H1 (cell line): Measurements from ENCODE around the gene AGFG2. TPM values are rescaled to one million over a fixed set of nuclear protein-coding genes. Genes with fewer than 3 reads are reported as not detected.
A peak's percentile ranks its signal among the peaks of the same experiment; 100 is the strongest.

ENCODE experiments used
- CTCF ChIA-PET: fragments of 300-600 bp; sonication (Branson Sonifier 250); formaldehyde crosslinking; loops from one replicate; lab custom pipeline; 2021; ENCODE audit not compliant: partially characterized antibody; lab: Charles Lee
- POLR2A ChIA-PET: fragments of 300-600 bp; sonication (Branson Sonifier 250); formaldehyde crosslinking; loops from one replicate; lab custom pipeline; 2021; ENCODE audit warnings: inconsistent platforms; ENCODE audit not compliant: partially characterized antibody; lab: Charles Lee
- DNase-seq, 2 experiments: peaks; one replicate each; pipeline versions ENCODE4 v3.0.0 to v3.0.0-alpha.2; 2010 to 2022; ENCODE audit warnings: low spot score in 2 of 2, low read depth in 1 of 2, mixed read lengths in 1 of 2
- FAIRE-seq: peaks from 2 replicates; lab custom pipeline; 2011; peaks lifted over from hg19 to GRCh38; lab: Jason Lieb, UNC
- H2AFZ ChIP-seq: 2 replicates; pipeline ENCODE4 v1.8.1; 2012; ENCODE audit warnings: low read length, inconsistent platforms
- H2AK5ac ChIP-seq: 2 replicates; pipeline ENCODE4 v1.6.1; 2013; ENCODE audit warnings: low read depth, low read length
- H2BK120ac ChIP-seq: replicated peaks from 2 replicates; pipeline ENCODE3; 2013; ENCODE audit warnings: low read depth, low read length, inconsistent platforms
- H2BK12ac ChIP-seq: 2 replicates; pipeline ENCODE4 v1.6.1; 2013; ENCODE audit warnings: low read depth, low read length
- H2BK15ac ChIP-seq: 2 replicates; pipeline ENCODE4 v1.6.1; 2013; ENCODE audit warnings: low read length
- H2BK20ac ChIP-seq: 2 replicates; pipeline ENCODE4 v1.6.1; 2013; ENCODE audit warnings: low read length
- H2BK5ac ChIP-seq: 2 replicates; pipeline ENCODE4 v1.6.1; 2013; ENCODE audit warnings: low read depth, low read length
- H3K14ac ChIP-seq: 2 replicates; pipeline ENCODE4 v1.6.1; 2013; ENCODE audit warnings: inconsistent platforms; ENCODE audit not compliant: insufficient read length
- H3K18ac ChIP-seq: 2 replicates; pipeline ENCODE4 v1.6.1; 2013; ENCODE audit warnings: low read length; ENCODE audit errors: extremely low read depth
- H3K23ac ChIP-seq: 2 replicates; pipeline ENCODE4 v1.6.1; 2013; ENCODE audit warnings: inconsistent platforms; ENCODE audit not compliant: insufficient read length
- H3K23me2 ChIP-seq: 2 replicates; pipeline ENCODE4 v1.6.1; 2013; ENCODE audit warnings: low read depth, low read length
- H3K27ac ChIP-seq: 2 replicates; pipeline ENCODE4 v1.6.1; 2011; ENCODE audit warnings: low read depth, low read length, inconsistent platforms
- H3K27me3 ChIP-seq, 4 experiments: replicated peaks in 1 of 4; 1 replicate in 1 of 4; 2 replicates in 3 of 4; pipeline versions ENCODE4 v1.6.1 to v1.8.1; 2011 to 2013; ENCODE audit warnings: low read length in 3 of 4, mild to moderate bottlenecking in 3 of 4, inconsistent platforms in 2 of 4, mixed read lengths in 2 of 4, moderate library complexity in 1 of 4; ENCODE audit not compliant: control insufficient read depth in 3 of 4, insufficient read depth in 3 of 4; ENCODE audit errors: extremely low read depth in 1 of 4
- H3K36me3 ChIP-seq, 4 experiments: 2 replicates each; pipeline versions ENCODE4 v1.6.1 to v1.8.1; 2011 to 2013; ENCODE audit warnings: mild to moderate bottlenecking in 4 of 4, low read length in 3 of 4, moderate library complexity in 2 of 4, control low read depth in 1 of 4, inconsistent platforms in 1 of 4; ENCODE audit not compliant: insufficient read depth in 4 of 4, control insufficient read depth in 2 of 4
- H3K4ac ChIP-seq: replicated peaks from 2 replicates; pipeline ENCODE3; 2013; ENCODE audit warnings: low read length, low read depth, mixed read lengths, inconsistent platforms; ENCODE audit not compliant: insufficient read length
- H3K4me1 ChIP-seq, 4 experiments: replicated peaks in 1 of 4; 1 replicate in 1 of 4; 2 replicates in 3 of 4; pipeline versions ENCODE4 v1.6.1 to v1.8.1; 2011 to 2013; ENCODE audit warnings: low read length in 3 of 4, inconsistent platforms in 2 of 4, mixed read lengths in 1 of 4; ENCODE audit not compliant: insufficient read depth in 4 of 4, control insufficient read depth in 3 of 4
- H3K4me2 ChIP-seq, 2 experiments: 2 replicates each; pipeline versions ENCODE4 v1.6.1 to v1.8.1; 2011 to 2013; ENCODE audit warnings: low read depth in 2 of 2, low read length in 2 of 2, control low read depth in 1 of 2, inconsistent platforms in 1 of 2, mild to moderate bottlenecking in 1 of 2; ENCODE audit not compliant: insufficient read depth in 1 of 2
- H3K4me3 ChIP-seq, 4 experiments: fragments of 200-600, 300-600 bp in 1 of 4; sonication (generic), shearing (Covaris generic), sonication (Bioruptor Twin) in 1 of 4; 2 replicates each; pipeline versions ENCODE4 v1.5.1 to v1.8.1; 2011 to 2016; ENCODE audit warnings: low read length in 4 of 4, low read depth in 3 of 4, control low read depth in 2 of 4, inconsistent platforms in 2 of 4, mild to moderate bottlenecking in 2 of 4, mixed read lengths in 1 of 4, moderate library complexity in 1 of 4; ENCODE audit not compliant: insufficient read depth in 2 of 4; ENCODE audit errors: extremely low read depth in 1 of 4
- H3K56ac ChIP-seq: replicated peaks from 2 replicates; pipeline ENCODE3; 2013; ENCODE audit warnings: low read depth, mild to moderate bottlenecking, mixed read lengths, low read length, inconsistent platforms; ENCODE audit not compliant: insufficient read length
- H3K79me1 ChIP-seq: 2 replicates; pipeline ENCODE4 v1.6.1; 2013; ENCODE audit warnings: low read depth, low read length, control low read depth
- H3K79me2 ChIP-seq, 2 experiments: 2 replicates each; pipeline versions ENCODE4 v1.6.1 to v1.8.1; 2012 to 2013; ENCODE audit warnings: low read length in 2 of 2, mild to moderate bottlenecking in 2 of 2, inconsistent platforms in 1 of 2; ENCODE audit not compliant: insufficient read depth in 2 of 2, control insufficient read depth in 1 of 2
- H3K9ac ChIP-seq, 4 experiments: replicated peaks in 1 of 4; 1 replicate in 1 of 4; 2 replicates in 3 of 4; pipeline versions ENCODE4 v1.6.1 to v1.8.1; 2011 to 2013; ENCODE audit warnings: low read depth in 3 of 4, low read length in 3 of 4, control low read depth in 2 of 4, mild to moderate bottlenecking in 2 of 4, moderate library complexity in 2 of 4, inconsistent platforms in 1 of 4; ENCODE audit errors: extremely low read depth in 1 of 4
- H3K9me3 ChIP-seq, 2 experiments: 2 replicates each; pipeline versions ENCODE4 v1.6.1 to v1.8.1; 2012 to 2013; ENCODE audit warnings: mild to moderate bottlenecking in 2 of 2, moderate library complexity in 2 of 2, control low read depth in 1 of 2, inconsistent platforms in 1 of 2, low read depth in 1 of 2, low read length in 1 of 2, mixed read lengths in 1 of 2; ENCODE audit not compliant: insufficient read depth in 2 of 2
- H4K20me1 ChIP-seq, 2 experiments: replicated peaks in 1 of 2; 2 replicates each; pipeline versions ENCODE3 to v1.8.1; 2011 to 2013; ENCODE audit warnings: inconsistent platforms in 2 of 2, low read length in 2 of 2, mild to moderate bottlenecking in 1 of 2; ENCODE audit not compliant: insufficient read depth in 2 of 2, control insufficient read depth in 1 of 2
- H4K5ac ChIP-seq: 2 replicates; pipeline ENCODE4 v1.6.1; 2013; ENCODE audit warnings: low read length, low read depth, mixed read lengths, inconsistent platforms; ENCODE audit not compliant: insufficient read length
- H4K8ac ChIP-seq: 2 replicates; pipeline ENCODE4 v1.8.0; 2013; ENCODE audit warnings: mild to moderate bottlenecking, moderate library complexity, low read length, inconsistent platforms; ENCODE audit not compliant: insufficient read depth; ENCODE audit errors: extremely low read depth
- H4K91ac ChIP-seq: replicated peaks from 2 replicates; pipeline ENCODE3; 2013; ENCODE audit warnings: low read length, mixed read lengths, inconsistent platforms; ENCODE audit not compliant: insufficient read length
- BCL11A ChIP-seq, 2 experiments: IDR thresholded peaks; one replicate each; pipeline ENCODE4 v1.6.1; 2011; ENCODE audit warnings: low read depth in 2 of 2, low read length in 2 of 2, mild to moderate bottlenecking in 2 of 2
- BRCA1 ChIP-seq: IDR thresholded peaks from 2 replicates; pipeline ENCODE4 v1.6.1; 2012; ENCODE audit warnings: low read depth, low read length, improper control_type of control experiment
- GTF2F1 ChIP-seq: IDR thresholded peaks from 2 replicates; pipeline ENCODE4 v1.6.1; 2012; ENCODE audit warnings: low read depth, low read length, improper control_type of control experiment, borderline replicate concordance
- HDAC6 ChIP-seq: IDR thresholded peaks from one replicate; pipeline ENCODE4 v1.7.1; 2012; ENCODE audit warnings: low read depth, mild to moderate bottlenecking, inconsistent platforms, low read length, moderate library complexity
- RAD21 ChIP-seq, 2 experiments: IDR thresholded peaks in 1 of 2; conservative IDR thresholded peaks in 1 of 2; 2 replicates each; pipeline ENCODE4 v1.6.1; 2011; ENCODE audit warnings: low read depth in 2 of 2, low read length in 2 of 2, improper control_type of control experiment in 1 of 2, inconsistent platforms in 1 of 2, mild to moderate bottlenecking in 1 of 2, moderate library complexity in 1 of 2
- RBBP5 ChIP-seq: IDR thresholded peaks from 2 replicates; pipeline ENCODE4 v1.7.1; 2012; ENCODE audit warnings: low read depth, mild to moderate bottlenecking, inconsistent platforms, low read length, moderate library complexity, borderline replicate concordance
- SUZ12 ChIP-seq: fragments of 200-600 bp; sonication (generic); IDR thresholded peaks from 2 replicates; pipeline ENCODE4 v1.6.1; 2012; ENCODE audit warnings: mild to moderate bottlenecking, inconsistent platforms, low read length, moderate library complexity, mixed read lengths
- TEAD4 ChIP-seq: IDR thresholded peaks from 2 replicates; pipeline ENCODE4 v1.6.1; 2012; ENCODE audit warnings: low read depth, low read length, inconsistent platforms, mixed read lengths
- WGBS, 2 experiments: shearing (Covaris generic) in 1 of 2; methylation state at CpG; one replicate each; pipeline versions ENCODE4 v1.1.6 to v1.1.7; 2013 to 2015; ENCODE audit warnings: low lambda C conversion rate in 2 of 2, mixed read lengths in 2 of 2, inconsistent platforms in 1 of 2, low coverage in 1 of 2, missing lambda C conversion rate in 1 of 2; ENCODE audit not compliant: insufficient replicate concordance in 2 of 2, insufficient coverage in 1 of 2, insufficient read length in 1 of 2; ENCODE audit errors: extremely low coverage in 1 of 2, missing lambda C conversion rate in 1 of 2; 5-methylcytosine and 5-hydroxymethylcytosine counted together
- polyA plus RNA-seq, 7 experiments: library from polyadenylated mRNA; depleted of rRNA in 3 of 7; stranded (reverse) in 5 of 7; unstranded in 2 of 7; fragments of >200 nt in 5 of 7; fragments of 200-250 nt in 2 of 7; gene quantifications; 1 replicate in 5 of 7; 2 replicates in 1 of 7; 4 replicates in 1 of 7; pipeline versions ENCODE4 v1.2.1 to v1.2.3, GENCODE V29; 2011 to 2013; ENCODE audit warnings: missing spikeins in 2 of 7, mixed read lengths in 2 of 7
- total RNA-seq: library from RNA; stranded (reverse); fragmentation: NEBNext Ultra II Directional; extraction: Animal tissue kit (Norgen Biotek cat#: 25700); gene quantifications from 2 replicates; pipeline ENCODE4 v1.2.1, GENCODE V29; 2021
- TF ChIP-seq, protein P1 (sequence below): IDR thresholded peaks from 2 replicates; pipeline ENCODE4 v1.6.1; 2012; ENCODE audit warnings: inconsistent platforms
- TF ChIP-seq, protein P2 (sequence below): IDR thresholded peaks from 2 replicates; pipeline ENCODE4 v1.6.1; 2011; ENCODE audit warnings: low read depth, mild to moderate bottlenecking, low read length; ENCODE audit not compliant: insufficient read depth
- TF ChIP-seq, protein P3 (sequence below): IDR thresholded peaks from 2 replicates; pipeline ENCODE4 v1.6.1; 2011; ENCODE audit warnings: low read length, improper control_type of control experiment

AGFG2 gene
- total and polyA plus RNA-seq, 2 of the 8 experiments (the other 6 are each of a cell fraction or from before 2014, with no cell fraction given): 7.6 to 11.2 TPM

DNA sequence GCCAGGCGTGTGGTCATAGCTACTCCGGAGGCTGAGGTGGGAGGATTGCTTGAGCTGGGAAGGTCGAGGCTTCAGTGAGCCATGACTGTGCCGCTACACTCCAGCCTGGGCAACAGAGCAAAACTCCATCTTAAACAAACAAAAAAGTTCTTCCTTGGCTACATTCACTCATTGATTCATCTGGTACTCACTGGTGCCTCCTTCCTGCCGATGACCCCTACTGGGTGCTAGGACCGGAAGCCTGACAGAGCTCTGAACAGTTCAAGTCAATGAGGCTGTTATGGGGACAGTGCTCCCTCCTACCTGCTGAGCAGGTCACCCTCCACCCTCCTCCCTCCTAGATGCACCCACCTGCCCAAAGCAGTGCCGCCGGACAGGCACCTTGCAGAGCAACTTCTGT is 68.1 kb downstream of the AGFG2 start:
- CTCF ChIA-PET: interaction anchor here (0.7 to 2.5 kb wide), 6 partner anchors 19 to 118 kb away, joined by 3 to 11 read pairs (median 4); no protein-coding TSS in a partner anchor
- Histone ChIP-seq H3K27ac (no peak overlapping the region), H3K23ac (no peak overlapping the region), H3K79me2 (no peaks in the 10 kb centered on the region), H2BK5ac (0 out of 2 replicates have a peak overlapping the region, but pooled peaks have one; percentile 24), H4K20me1 (no peaks in the 10 kb centered on the region), H3K14ac (no peak overlapping the region), H2BK15ac (no peak overlapping the region), H3K4me1 (peaks cover 0 to 19% (median 11%) of the 10 kb centered on the region in 4 experiments; a peak in 6 of 7 replicates), H3K4me3 (no peak overlapping the region), H2AFZ (no peak overlapping the region), H3K79me1 (no peaks in the 10 kb centered on the region), H2BK20ac (no peak overlapping the region), H4K5ac (no peak overlapping the region), H3K27me3 (peaks cover 0 to 10% (median 4%) of the 10 kb centered on the region in 4 experiments; a peak in 2 of 7 replicates), H2BK12ac (no peak overlapping the region), H2AK5ac (no peak overlapping the region), H3K56ac (no peak overlapping the region), H3K4me2 (no peak overlapping the region), H3K9me3 (no peaks in the 10 kb centered on the region), H4K91ac (no peak overlapping the region), H3K18ac (no peak overlapping the region), H4K8ac (no peak overlapping the region), H3K4ac (no peak overlapping the region), H2BK120ac (no peak overlapping the region), H3K36me3 (peaks cover 0 to 7% (median under 1%) of the 10 kb centered on the region in 4 experiments; a peak in 3 of 8 replicates), H3K23me2 (peaks cover 26% of the 10 kb centered on the region), H3K9ac (no peak overlapping the region)
- 91% methylated on average over 7 of the region's 8 CpGs; no CpG with 5 or more reads in 1 of the 2 experiments for WGBS, 2 experiments
- DNase-seq (no peak), FAIRE-seq (no peak)
- POLR2A ChIA-PET: interaction anchor here (0.6 to 8.9 kb wide), 5 partner anchors 13 to 413 kb away, joined by 3 to 172 read pairs (median 7); partner anchors contain the start of genes FBXO24, LRCH4 and MUC17
- TF ChIP-seq BRCA1: no peak
- TF ChIP-seq, protein P1, sequence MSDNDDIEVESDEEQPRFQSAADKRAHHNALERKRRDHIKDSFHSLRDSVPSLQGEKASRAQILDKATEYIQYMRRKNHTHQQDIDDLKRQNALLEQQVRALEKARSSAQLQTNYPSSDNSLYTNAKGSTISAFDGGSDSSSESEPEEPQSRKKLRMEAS: no peak
- TF ChIP-seq, protein P2, sequence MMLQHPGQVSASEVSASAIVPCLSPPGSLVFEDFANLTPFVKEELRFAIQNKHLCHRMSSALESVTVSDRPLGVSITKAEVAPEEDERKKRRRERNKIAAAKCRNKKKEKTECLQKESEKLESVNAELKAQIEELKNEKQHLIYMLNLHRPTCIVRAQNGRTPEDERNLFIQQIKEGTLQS: no peak
- TF ChIP-seq BCL11A (IDR thresholded peaks at IDR 0.05; ENCODE audit: low read depth in 2 of 2, low read length in 2 of 2): no peak
- TF ChIP-seq, protein P3, sequence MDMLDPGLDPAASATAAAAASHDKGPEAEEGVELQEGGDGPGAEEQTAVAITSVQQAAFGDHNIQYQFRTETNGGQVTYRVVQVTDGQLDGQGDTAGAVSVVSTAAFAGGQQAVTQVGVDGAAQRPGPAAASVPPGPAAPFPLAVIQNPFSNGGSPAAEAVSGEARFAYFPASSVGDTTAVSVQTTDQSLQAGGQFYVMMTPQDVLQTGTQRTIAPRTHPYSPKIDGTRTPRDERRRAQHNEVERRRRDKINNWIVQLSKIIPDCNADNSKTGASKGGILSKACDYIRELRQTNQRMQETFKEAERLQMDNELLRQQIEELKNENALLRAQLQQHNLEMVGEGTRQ: no peak
- TF ChIP-seq TEAD4: no peak
- no peak for TF ChIP-seq SUZ12
- no peak for TF ChIP-seq HDAC6
- no peak for TF ChIP-seq RAD21 (IDR thresholded peaks at IDR 0.05 in 1 of 2, conservative IDR thresholded peaks at IDR 0.05 in 1 of 2; ENCODE audit: low read depth in 2 of 2, low read length in 2 of 2)
- TF ChIP-seq GTF2F1: no peak
- TF ChIP-seq RBBP5: no peak
